ENCODE measurements around the gene PAPPA.

Gene PAPPA

DNA sequence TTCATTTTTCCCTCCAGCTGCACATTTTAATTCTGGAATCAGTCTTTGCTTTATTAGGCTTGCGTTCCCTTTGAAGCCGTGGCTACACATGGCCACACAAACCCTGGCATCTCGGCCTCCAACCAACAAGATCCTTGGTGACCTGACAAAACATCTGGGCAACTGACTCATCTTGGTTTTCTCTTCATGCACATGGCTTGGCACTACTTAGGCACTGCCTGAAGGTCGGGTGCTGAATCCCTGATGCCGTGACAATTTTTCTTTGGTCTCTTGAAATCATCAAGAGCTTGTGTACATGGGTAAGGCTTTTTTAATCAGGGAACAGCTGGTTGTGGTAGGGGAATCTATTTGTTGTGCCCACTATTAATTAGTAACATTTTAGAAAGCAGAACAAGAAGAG, 16.0 kb upstream of the PAPPA start:
- DNase-seq (ENCODE audit: low read depth) = no peak
- no peak overlapping the region for H3K4me3 ChIP-seq (ENCODE audit: low read depth, low read length)
- TF ChIP-seq POLR2A (IDR thresholded peaks at IDR 0.05; ENCODE audit: extremely low read depth, insufficient read length) (no peak), MYC (IDR thresholded peaks at IDR 0.05; ENCODE audit: low read depth, low read length) (no peak)
- TF ChIP-seq, protein P1, sequence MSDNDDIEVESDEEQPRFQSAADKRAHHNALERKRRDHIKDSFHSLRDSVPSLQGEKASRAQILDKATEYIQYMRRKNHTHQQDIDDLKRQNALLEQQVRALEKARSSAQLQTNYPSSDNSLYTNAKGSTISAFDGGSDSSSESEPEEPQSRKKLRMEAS (IDR thresholded peaks at IDR 0.05; ENCODE audit: low read depth, low read length) = no peak
- TF ChIP-seq, protein P2, sequence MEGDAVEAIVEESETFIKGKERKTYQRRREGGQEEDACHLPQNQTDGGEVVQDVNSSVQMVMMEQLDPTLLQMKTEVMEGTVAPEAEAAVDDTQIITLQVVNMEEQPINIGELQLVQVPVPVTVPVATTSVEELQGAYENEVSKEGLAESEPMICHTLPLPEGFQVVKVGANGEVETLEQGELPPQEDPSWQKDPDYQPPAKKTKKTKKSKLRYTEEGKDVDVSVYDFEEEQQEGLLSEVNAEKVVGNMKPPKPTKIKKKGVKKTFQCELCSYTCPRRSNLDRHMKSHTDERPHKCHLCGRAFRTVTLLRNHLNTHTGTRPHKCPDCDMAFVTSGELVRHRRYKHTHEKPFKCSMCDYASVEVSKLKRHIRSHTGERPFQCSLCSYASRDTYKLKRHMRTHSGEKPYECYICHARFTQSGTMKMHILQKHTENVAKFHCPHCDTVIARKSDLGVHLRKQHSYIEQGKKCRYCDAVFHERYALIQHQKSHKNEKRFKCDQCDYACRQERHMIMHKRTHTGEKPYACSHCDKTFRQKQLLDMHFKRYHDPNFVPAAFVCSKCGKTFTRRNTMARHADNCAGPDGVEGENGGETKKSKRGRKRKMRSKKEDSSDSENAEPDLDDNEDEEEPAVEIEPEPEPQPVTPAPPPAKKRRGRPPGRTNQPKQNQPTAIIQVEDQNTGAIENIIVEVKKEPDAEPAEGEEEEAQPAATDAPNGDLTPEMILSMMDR (IDR thresholded peaks at IDR 0.05; ENCODE audit: low read depth, low read length) = no peak

DNA sequence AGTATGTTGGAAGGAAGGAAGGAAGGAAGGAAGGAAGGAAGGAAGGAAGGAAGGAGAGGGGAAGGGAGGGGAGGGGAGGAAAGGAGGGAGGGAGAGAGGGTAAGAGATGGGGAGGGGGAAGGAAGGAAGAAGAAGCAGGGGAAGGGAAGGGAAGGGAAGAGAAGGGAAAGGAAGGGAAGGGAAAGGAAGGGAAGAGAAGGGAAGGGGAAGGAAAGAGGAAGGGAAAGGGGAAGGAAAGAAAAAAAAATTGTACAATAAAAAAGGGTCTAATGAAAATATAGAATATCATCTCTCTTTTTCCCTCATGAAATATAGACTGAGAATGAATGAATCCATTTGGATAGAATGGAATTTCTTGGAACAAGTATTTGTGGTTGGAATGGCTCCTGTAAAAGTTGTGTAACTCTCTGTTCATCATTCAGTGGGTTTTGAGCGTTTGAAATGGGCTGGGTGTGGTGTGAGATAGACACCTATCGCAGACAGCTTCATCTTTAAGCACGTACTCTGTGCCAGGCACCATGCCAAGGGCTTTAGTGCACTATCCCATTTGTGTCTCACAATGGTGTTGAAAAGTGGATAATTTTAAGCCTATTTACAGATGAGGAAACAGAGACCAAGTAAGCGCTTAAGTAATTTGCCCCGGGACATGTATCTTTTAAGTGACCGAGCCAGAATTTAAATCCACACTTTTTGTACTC, 11.6 kb upstream of the PAPPA start:
- TF ChIP-seq MYC (IDR thresholded peaks at IDR 0.05; ENCODE audit: low read depth, low read length) (no peak), POLR2A (IDR thresholded peaks at IDR 0.05; ENCODE audit: extremely low read depth, insufficient read length) (no peak)
- TF ChIP-seq, protein P2 (IDR thresholded peaks at IDR 0.05; ENCODE audit: low read depth, low read length) = no peak
- TF ChIP-seq, protein P1 (IDR thresholded peaks at IDR 0.05; ENCODE audit: low read depth, low read length) = no peak
- no peak overlapping the region for H3K4me3 ChIP-seq (ENCODE audit: low read depth, low read length)
- DNase-seq (ENCODE audit: low read depth) = no peak

DNA sequence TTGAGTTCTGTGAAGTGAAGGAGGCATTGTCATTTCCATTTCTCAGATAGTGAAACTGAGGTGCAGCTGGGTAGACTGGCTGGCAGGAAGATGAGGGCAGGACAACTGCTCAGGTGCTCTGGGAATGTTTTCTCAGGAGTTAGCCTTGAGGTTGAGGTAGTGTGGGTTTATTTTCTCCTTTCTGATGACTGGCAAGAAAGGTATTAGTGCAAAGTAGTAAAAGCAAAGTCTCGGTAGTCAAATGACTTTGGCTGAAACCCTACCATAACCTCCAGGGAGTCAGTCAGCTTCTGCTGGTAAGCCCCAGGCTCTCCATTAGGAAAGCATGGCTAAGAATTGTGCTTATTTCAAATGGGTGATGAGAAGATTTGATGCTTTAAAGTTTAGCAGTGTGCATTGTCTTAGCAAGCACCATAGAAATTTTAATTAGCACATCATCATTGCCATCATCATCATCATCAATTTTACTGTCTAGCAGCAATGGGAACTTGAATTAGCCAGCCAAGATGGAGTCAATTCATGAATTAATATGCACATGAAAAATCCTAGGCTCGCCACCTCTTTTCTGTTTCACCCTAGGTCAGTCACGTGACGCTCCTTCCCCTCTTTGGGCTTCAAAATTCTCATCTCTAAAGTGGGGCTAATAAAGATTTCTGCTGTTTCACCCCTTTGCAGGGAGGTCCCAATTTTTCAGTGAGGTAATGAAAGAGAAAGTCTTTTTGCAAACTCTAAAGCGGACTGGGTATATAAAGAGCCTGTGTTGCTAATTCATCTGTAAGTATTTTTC, 10.7 kb upstream of the PAPPA start:
- no peak overlapping the region for H3K4me3 ChIP-seq (ENCODE audit: low read depth, low read length)
- TF ChIP-seq MYC (IDR thresholded peaks at IDR 0.05; ENCODE audit: low read depth, low read length) = no peak
- no peak for TF ChIP-seq POLR2A (IDR thresholded peaks at IDR 0.05; ENCODE audit: extremely low read depth, insufficient read length)
- TF ChIP-seq, protein P2 (IDR thresholded peaks at IDR 0.05; ENCODE audit: low read depth, low read length) = no peak
- TF ChIP-seq, protein P1 (IDR thresholded peaks at IDR 0.05; ENCODE audit: low read depth, low read length) = no peak
- DNase-seq (ENCODE audit: low read depth) = no peak

DNA sequence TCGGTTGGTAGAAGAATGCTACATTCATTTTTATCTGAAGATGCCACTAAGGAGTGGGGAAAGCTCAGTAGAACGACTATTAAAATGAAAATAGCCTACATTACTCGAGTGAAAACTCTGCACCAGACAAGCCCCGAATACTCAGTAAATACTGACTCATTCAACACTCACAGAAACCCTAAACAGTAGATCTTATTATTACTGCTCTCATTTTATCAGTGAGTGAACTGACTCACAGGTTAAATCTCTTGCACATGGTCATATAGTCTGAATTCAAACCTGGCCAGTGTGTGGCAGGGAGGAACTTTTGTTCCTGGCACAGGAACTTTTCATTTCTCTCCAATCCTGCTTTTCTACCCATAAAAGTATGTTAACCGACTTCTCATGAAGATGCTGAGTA, 9.6 kb upstream of the PAPPA start:
- no peak overlapping the region for H3K4me3 ChIP-seq (ENCODE audit: low read depth, low read length)
- TF ChIP-seq, protein P2 (IDR thresholded peaks at IDR 0.05; ENCODE audit: low read depth, low read length) = no peak
- TF ChIP-seq POLR2A (IDR thresholded peaks at IDR 0.05; ENCODE audit: extremely low read depth, insufficient read length) = no peak
- no peak for DNase-seq (ENCODE audit: low read depth)

DNA sequence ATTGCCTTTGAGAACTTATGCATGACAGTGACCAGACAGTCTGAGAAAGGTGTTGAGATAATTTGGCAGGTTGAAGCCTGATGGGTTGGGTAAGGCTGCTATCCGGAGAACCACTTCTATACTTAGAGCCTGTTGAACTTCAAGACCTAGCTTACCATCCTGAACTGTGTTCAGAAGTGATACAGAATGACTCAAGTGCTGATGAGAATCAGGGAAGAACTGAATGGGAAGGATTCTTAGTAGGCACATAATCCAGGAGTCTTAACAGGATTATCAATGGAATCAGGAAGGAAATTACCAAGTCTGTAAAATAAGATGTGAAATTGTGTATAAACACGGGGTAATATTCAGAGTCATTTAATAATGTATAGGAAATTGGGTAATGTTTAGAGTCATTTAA, 9.0 kb upstream of the PAPPA start:
- no peak for DNase-seq (ENCODE audit: low read depth)
- no peak for TF ChIP-seq MYC (IDR thresholded peaks at IDR 0.05; ENCODE audit: low read depth, low read length)
- H3K4me3 ChIP-seq (ENCODE audit: low read depth, low read length) = no peak overlapping the region

DNA sequence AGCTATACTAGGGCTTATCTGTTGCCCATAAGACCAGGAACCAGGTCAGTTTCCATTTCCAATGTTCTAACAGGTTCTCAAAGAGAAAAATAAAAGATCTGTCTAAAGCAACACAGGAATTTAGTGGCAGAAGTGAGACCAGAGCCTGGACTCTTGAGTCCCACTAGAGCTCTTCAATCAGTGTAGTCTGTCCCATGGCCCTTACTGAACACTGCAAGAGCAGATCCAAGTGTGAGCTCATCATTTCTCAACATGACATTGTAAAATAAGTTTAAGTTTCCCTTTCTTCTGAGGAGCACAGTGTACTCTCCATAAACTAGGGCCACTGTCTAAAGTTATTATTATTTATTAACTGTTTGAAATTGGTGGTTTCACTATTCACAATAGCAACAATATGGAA, 8.6 kb upstream of the PAPPA start:
- no peak for TF ChIP-seq POLR2A (IDR thresholded peaks at IDR 0.05; ENCODE audit: extremely low read depth, insufficient read length)
- TF ChIP-seq, protein P2 (IDR thresholded peaks at IDR 0.05; ENCODE audit: low read depth, low read length) = no peak
- TF ChIP-seq, protein P1 (IDR thresholded peaks at IDR 0.05; ENCODE audit: low read depth, low read length) = no peak
- TF ChIP-seq MYC (IDR thresholded peaks at IDR 0.05; ENCODE audit: low read depth, low read length) = no peak
- H3K4me3 ChIP-seq (ENCODE audit: low read depth, low read length) = no peak overlapping the region
- no peak for DNase-seq (ENCODE audit: low read depth)
